ENCODE results near the gene MSH3.
"Not testable (repeated sequence)": the region's sequence is repeated elsewhere in the genome, so short reads cannot be mapped to it uniquely, and the experiment has no call there.

The MSH3 gene

DNA sequence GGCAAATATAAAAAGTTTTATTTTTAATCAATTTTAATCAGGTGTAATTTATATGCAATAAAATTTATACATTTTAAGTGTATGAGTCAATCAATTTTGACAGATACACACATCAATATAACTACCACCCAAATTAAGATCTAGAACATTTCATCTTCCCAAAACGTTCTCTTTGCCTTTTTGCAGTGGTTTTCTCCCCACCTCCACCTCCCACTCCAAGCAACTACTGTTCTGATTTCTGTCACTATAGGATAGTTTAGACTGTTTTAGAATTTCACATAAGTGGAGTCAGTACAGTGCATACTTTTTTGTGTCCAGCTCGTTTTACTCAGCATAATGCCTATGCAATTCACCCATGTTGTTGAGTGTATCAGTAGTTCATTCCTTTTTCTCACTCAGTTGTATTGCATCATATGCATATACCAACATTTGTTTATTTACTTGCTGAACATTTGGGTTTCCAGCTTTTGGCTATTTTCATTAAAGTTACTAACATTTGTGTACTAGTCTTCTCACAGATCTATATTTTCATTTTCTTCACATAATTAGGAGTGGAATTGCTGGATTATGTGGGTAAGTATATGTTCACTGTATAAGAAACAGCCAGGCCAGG, 52.5 kb downstream of the MSH3 start:
- no peak for DNase-seq (ENCODE audit: low spot score)

DNA sequence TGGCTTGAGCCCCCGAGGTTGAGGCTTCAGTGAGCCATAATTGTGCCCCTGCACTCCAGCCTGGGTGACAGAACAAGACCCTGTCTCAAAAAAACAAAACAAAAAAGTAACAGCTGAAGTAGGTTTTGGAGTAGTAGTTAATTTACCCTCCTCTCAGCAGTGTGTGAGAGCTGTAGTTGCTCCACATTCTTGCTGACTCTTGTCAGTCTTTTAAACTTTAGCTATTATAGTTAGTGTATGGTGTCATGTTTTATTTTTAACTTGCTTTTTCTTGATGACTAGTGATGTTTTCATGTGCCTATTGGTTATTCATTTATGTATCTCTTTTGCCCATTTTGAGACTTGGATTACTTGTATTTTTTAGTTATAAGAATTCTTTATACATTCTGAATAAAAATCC, 53.2 kb downstream of the MSH3 start:
- no peak for DNase-seq (ENCODE audit: low spot score)

DNA sequence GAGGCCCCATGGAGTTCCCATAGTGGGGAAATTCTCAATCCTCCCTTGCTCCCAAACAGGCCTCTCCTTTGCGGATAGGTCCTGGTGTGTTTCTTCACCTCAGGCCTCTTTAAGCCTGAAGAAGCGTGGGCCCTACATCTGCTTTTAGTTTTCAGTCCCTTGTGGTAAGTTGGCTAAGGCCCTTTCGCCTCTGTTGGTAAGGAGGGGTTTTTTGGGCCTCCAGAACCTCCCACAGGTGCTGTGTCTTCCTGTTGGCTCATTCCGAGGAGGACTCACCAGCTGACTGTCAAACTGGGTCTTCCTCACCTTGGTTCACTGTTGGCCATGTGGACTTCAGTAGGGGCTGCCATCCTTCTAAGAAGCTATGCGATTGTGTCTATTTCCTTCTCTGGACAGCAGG, 56.8 kb downstream of the MSH3 start:
- DNase-seq (ENCODE audit: low spot score): no peak

DNA sequence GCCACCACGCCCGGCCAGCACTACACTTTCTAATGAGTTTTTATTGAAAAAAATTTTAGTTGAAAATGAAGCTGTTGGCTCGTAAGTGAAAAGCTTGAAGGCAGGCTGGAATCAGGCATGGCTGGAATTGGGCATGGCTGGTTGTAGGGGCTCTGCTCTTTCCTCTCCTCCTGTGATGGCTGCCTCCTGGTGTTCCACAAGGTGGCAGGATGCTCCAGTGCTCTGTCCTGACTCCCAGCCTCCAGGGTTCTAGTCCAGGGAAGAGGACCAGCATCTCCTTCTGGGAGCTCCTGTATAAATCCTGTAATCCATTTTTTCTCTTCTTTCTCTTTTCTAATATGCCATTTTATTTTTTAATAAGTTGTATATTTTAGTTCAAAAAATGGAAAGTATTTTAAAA, 57.5 kb downstream of the MSH3 start:
- DNase-seq (ENCODE audit: low spot score): no peak

DNA sequence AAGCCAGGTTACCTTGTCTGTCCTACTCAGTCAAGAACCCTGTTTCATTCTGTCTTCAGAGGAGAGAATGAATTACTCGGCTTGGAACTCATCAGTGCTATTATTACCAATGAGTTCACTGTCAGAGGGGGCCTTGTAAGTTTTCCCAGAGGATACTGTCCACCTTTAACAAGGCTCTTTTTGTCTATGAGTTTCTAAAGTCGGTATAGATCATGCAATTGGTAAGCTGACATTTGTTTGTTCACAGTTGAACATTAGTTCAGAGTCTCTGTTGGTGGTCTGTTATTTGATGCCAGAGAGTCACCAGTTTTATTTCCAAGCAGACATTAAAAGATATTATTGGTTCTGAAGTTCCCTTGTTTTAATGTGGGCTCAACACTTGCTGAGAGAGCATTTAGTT, 58.5 kb downstream of the MSH3 start:
- DNase-seq (ENCODE audit: low spot score): no peak

DNA sequence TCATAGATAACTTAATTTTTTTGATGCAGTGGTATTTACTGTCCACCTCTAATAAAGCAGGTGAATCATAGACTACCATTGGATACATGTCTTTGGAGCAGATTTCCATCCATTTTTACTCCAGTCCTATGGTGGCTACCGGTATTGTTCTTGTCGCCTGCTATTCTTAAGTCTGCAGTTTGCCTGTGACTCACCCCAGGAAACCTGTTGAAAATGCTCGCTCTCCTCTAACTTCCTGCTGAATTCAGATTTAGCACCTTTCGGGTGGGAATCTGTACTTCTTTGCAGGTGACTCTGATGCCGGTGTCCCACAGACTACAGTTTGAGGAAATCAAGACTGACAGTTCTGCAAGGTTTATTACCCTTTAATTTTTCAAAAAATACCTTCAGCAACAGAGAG, 59.2 kb downstream of the MSH3 start:
- no peak for DNase-seq (ENCODE audit: low spot score)

DNA sequence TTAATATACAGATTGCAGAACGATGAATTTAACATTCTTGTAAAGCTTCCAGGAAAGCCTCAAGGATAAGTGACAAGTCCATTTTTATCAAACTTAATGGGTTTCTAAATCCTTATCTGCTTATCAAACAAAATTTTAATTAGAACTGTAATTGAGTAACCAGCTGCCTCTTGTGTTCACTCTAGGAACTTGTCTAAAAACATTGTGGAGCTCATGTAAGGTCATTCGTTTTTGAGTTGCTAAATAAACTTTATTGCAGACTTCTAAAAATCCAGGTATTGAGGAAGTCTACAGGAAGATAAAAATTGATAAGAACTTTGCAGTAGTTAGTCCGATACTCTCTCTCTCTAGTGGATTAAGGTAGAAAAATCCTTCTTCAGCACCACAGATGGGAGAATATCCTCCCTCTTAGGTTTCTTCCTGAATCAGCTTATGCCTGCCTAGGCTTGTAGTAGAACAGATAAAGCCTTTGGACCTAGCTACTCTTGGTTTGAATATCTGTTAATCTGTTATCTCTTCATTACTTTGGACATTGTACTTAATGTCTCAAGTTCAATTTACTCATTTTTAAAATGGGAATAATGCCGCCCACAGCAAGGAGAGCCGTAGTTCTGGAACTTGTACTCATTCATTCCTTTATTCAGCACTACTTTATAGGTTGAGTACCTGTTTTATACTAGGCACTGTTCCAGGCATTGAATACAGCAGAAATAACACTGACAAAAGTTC, 60.3 kb downstream of the MSH3 start:
- DNase-seq (ENCODE audit: low spot score): no peak

DNA sequence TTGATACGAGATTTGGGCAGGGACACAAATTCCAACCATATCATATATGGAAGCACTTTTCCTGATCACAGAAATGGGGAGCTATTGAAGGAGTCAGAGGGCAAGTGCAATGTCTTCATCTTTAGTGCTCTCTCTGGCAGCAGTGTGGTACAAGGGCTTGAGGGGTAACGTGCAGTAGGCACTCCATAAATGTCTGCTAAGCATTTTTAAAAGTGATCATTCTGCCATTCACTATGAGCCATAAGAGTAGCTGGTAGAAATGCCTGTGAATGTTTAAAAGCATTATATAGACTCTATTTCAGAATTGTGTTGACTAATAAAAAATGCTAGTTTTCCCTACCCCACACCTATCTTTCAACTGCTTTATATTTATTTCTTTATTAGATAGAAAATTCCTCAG, 61.4 kb downstream of the MSH3 start:
- DNase-seq (ENCODE audit: low spot score): no peak

DNA sequence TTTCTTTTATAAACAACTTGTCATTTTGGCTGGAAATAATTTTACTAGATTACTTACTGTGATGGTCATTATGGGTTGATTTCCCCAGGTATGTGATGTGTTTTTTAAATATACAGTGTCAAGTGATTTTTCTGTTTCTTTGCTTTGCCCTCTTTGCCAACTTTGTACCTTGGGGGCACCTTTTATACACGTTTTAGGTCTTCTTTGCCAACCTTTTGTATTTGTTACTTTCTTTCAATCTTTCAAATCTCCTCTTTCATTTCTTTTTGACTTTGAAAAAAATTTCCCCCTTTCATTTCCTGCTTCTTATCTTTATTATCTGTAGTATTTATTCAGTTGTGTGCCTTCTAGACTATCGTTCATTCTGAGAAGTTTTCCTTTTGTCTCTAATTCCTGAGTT, 65.7 kb downstream of the MSH3 start:
- DNase-seq (ENCODE audit: low spot score): no peak

DNA sequence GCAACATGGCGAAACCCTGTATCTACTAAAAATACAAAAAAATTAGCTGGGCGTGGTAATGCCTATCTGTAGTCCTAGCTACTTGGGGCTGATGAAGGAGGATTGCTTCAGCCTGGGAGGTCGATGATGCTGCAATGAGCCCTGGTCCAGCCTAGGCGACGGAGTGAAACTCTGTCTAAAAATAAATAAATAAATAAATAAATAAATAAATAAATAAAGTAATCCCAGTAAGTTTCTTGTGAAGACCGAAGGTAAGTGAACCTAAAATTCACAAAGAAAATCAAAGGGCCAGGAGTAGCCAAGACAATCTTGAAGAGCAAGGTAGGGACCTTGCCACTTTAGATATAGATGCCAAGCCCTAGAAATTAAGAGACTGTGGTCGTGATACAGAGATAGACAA, 68.5 kb downstream of the MSH3 start:
- DNase-seq (ENCODE audit: low spot score): no peak

DNA sequence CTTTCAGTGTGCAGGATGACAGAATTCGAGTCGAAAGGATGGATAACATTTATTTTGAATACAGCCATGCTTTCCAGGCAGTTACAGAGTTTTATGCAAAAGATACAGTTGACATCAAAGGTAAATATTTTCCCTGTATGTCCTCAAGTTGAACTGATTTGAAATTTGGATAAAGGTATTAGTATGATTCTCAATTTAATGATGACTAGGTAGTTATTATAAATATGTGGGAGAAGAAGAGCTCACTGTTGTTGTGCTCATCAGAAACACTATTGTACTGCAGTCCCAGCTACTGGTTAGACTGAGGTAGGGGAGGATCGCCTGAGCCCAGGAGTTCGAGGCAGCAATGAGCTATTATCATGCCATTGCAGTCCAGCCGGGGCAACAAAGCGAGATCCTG, 71.0 kb downstream of the MSH3 start:
- DNase-seq (ENCODE audit: low spot score): no peak

DNA sequence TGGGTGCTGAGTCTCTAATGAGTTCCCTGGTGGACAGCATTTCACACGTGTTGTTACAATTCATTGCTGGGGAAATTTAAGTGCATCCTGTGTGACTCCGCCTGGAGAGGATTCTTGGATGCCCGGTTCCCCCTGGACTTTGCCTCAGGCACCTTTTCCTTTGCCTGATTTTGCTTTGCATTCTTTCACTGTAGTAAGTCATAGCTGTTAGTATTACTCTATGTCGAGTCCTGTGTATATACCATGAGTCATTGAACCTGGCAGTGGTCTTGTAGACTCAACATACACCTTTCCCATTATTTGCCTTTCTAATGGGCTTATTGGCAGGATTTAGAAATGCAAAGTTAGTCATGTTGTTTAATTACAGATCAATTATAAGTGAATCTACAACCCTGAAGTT, 82.3 kb downstream of the MSH3 start:
- no peak for DNase-seq (ENCODE audit: low spot score)

DNA sequence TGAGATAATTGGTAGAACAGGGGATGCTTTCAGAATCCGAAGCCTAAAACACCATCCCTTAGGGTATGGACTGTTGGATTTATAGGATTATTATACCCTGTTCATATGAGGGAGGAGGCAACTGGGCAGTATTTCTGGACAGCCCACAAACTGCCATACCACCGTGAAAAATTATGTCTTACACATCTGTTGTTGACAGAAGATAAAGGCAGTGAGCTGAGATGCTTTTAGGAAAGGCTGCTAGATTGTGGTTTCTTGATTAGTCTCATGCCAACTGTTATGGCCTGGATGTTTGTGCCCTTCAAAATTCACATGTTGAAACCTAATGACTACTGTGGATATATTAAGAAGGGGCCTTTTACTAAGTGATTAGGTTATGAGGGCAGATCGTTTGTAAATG, 84.0 kb downstream of the MSH3 start:
- no peak for DNase-seq (ENCODE audit: low spot score)

DNA sequence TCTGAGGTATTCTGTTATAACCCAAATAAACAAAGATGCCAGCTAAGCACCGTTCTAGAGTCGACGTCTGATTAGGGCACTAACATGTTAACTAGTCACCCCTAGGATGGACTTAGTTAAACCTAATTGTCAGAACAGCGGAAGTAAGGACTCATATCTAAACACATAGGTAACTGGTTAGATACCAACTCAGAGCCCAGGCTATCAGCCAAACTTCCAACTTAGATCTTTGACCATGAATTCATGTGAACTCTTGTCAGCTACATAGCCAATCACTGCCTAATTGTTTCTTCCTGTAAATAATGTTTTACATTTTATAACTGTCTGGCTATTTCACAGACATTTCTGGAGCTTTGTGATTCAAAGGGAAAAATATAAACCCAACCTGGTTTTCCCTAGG, 84.6 kb downstream of the MSH3 start:
- no peak for DNase-seq (ENCODE audit: low spot score)

DNA sequence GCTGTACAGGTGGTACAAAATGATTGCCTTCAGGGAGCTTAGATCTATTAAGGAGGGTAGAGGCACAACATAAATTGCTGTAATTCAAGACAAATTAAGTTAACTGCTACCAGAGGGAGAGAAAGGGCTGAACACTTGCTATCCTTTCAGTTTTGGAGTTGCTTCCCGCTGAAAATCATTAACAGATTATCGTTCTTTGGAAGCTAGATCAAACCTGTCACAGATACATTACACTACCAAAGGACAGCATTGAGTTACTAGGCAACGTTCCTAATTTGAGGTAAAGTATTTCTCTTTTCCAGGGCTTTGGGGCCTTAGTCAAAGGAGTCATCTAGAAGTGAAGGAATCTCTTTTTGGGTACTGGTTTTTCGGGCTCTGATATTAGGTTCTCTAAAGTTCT, 85.0 kb downstream of the MSH3 start:
- no peak for DNase-seq (ENCODE audit: low spot score)

DNA sequence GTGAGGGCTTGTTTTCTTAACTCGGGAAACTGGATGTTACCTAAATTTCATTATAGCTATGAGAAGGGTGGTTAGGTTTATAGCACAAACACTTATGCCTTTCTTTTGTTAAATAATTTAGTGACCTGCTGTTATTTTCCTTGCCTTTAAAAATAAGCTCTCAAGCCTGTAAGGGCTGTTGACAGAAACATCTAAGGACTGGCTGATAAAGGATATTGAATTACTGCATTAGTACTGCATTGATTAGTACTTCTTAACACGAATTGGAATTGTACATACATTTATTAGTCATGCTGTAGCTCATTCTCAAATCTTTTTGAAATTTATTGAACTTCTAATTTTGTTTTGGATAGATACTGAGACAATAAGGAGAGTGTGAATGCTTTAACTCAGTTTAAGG, 85.4 kb downstream of the MSH3 start:
- no peak for DNase-seq (ENCODE audit: low spot score)

DNA sequence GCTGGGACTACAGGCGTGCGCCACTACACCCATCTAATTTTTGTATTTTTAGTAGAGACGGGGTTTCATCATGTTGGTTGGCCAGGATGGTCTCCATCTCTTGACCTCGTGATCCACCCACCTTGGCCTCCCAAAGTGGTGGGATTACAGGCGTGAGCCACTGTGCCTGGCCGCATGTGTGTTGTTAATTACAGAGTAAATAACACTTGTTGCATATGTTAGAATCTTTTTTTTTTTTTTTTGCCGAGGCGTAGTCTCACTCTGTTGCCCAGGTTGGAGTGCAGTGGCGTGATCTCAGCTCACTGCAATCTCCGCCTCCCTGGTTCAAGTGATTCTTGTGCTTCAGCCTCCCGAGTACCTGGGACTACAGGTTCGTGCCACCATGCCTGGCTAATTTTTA, 86.0 kb downstream of the MSH3 start:
- not testable (repeated sequence) for DNase-seq (ENCODE audit: low spot score)

DNA sequence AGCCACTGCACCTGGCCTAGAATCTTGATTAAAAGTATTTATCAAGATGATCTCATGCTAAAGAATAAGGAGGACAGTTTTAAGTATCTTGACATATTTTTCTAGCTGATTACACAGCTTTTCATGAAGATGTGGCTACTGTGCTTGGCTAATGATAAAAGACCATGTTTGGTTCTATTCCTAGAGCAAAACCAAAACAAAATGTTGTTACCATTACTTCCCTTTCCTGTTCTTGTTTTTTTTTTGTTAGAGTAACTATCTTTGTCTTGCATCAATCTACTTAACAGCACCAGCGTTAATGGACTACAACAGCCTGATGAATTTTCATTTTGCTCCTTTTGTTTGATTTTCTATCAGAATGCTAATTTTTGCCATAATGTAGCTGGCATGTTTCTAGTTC, 86.5 kb downstream of the MSH3 start:
- no peak for DNase-seq (ENCODE audit: low spot score)

DNA sequence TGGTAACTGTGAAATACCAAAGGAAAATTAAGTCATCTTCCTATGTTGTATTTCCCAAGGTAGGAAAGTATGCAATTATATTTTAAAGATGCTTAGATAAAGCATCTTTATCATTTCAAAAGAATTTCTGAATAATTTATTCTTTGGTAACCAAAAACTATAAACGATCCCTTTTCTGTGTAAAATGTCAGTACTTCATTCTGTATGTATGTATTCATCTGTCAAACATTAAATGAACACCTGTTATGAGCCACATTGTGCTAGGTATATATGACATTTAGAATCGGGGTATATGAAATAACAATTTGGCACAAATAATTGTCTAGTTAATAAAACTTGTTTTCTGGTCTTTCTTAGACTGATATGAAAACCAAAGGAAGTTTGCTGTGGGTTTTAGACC, 89.7 kb downstream of the MSH3 start:
- DNase-seq (ENCODE audit: low spot score): no peak

DNA sequence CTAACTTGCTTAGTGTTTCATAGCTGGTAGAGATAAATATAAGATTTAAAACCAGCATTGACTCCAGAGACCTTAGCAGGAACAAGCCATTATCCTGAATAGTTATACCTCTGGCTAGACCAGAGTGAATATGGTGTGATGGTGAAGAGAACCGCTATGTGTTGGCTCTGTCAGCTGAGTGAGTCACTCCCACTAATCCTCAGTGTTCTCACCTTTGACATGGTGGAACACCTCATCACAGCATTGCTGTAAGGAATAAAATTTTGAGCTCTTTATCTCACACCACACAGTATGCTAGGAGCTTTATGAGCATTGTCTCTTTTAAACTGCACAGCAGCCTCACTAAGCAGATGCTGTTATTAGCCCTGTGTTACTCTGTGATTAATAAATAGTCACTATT, 91.0 kb downstream of the MSH3 start:
- no peak for DNase-seq (ENCODE audit: low spot score)

DNA sequence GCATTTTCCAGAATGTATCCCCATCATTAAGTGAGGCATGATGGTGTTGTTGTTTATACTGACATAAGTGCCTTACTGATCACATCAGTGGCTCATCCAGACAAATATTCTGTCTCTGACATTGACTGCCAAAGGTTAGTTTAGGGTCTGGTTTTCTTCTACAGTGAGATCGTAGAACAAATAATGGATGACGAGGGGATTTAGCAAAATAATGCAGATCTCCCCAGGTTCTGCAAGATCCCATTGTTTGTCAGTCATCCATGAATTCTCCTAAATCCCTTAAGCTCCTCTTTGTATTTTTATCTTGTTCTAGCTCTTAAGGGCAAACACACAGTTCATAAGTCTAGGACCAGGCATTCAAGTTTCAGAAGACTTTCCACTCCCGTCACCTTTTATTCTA, 93.5 kb downstream of the MSH3 start:
- DNase-seq (ENCODE audit: low spot score): no peak

DNA sequence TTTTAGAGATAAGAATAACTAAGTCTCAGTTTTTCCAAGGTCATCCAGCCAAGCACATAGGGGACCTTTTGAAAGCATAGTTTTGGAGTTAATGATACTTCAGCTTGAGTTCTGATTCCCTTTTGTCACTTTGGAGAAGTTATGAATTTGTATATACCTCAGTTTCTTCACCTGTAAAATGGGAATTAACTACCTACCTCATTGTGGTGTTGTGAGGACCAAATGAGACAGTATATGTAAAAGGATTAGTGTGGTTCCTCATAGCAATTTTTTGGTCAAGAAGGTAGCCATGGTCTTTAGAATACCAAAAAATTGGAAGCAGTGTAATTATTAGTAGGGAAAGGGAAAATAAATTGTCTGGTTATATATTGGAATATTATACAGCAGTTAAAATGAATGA, 98.0 kb downstream of the MSH3 start:
- DNase-seq (ENCODE audit: low spot score): no peak

DNA sequence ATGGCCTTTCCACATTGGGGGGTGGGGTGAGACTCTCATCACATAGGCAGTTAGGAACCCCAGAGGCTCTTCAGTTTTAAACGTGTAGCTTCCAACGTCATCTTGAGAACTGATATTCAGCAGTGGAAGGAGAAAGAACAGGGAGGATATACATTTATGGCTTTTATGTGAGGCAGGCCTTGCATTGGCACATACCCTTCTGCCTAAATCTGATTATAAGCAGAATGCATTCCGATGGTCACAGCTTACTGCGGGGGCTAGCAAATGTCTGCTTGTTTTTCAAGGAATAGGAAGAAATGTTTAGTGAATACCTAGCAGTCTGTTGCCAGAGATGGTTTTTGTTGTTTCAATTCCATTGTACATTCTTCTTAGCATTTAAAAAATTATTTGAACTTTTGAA, 99.3 kb downstream of the MSH3 start:
- DNase-seq (ENCODE audit: low spot score): no peak

DNA sequence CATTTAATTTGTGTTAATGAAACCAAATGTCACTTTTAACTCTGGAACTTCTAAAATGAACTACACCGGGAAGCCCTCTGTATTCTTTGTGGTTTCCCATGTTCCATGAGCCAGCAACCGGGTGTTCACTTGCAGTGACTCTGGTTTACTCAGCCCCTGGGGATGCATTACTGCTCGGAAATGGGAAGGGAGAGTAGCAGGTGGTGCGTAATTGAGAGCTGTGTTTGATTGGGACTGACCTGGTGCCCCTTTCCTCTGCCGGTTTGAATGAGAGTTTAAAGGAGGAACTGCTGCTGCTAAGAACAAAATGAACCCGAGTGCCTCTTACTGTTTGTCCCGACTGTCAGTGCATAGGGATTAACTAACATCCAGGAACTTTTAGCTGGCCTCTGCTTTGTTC, 100.4 kb downstream of the MSH3 start:
- no peak for DNase-seq (ENCODE audit: low spot score)
